GM12873 (cell line): ENCODE measurements around the gene TELO2.

Experiments
- CTCF ChIP-seq: IDR thresholded peaks from 2 replicates; pipeline ENCODE4 v1.5.1; 2012; ENCODE audit warnings: low read depth, mild to moderate bottlenecking, moderate library complexity, low read length, control low read depth; ENCODE audit not compliant: insufficient read depth; ENCODE audit errors: missing control alignments

Gene TELO2

GRCh38 chr16:1499756-1500464 lies 6.8 kb downstream of the TELO2 start:
- no peak for TF ChIP-seq CTCF

GRCh38 chr16:1500465-1501150 lies 7.4 kb downstream of the TELO2 start:
- TF ChIP-seq CTCF = no peak

GRCh38 chr16:1501630-1502029 lies 8.5 kb downstream of the TELO2 start:
- TF ChIP-seq CTCF = no peak

- TF ChIP-seq CTCF = no peak
Observed at GRCh38 chr16:1502092-1503004, 9.2 kb downstream of the TELO2 start.

GRCh38 chr16:1503110-1503955 lies 10.2 kb downstream of the TELO2 start:
- no peak for TF ChIP-seq CTCF

- TF ChIP-seq CTCF = no peak
Observed at GRCh38 chr16:1505073-1505844, 12.1 kb downstream of the TELO2 start.
